Measurements from ENCODE around the gene SSH2. TPM values are rescaled to one million over a fixed set of nuclear protein-coding genes. Genes with fewer than 3 reads are reported as not detected.

The SSH2 gene
- total RNA-seq, 2 experiments from 2014 or later, result 32.0 to 33.1 TPM

GRCh38 chr17:29927546-29927945, 2.5 kb downstream of the SSH2 start:
- Mint-ChIP-seq H3K36me3 (peaks cover 3% of the 10 kb centered on the region), H3K4me3 (no peak overlapping the region), H3K27ac (no peak overlapping the region), H3K4me1 (ENCODE audit: low read depth) (peaks cover 30% of the 10 kb centered on the region), H3K27me3 (no peaks in the 10 kb centered on the region), H3K9me3 (no peaks in the 10 kb centered on the region)
- POLR2A ChIA-PET, result no interaction called here
- intact Hi-C loops (cut with micrococcal nuclease), result no loop called here
- no peak for DNase-seq
- CTCF ChIA-PET, result interaction anchor here (0.6 to 2.5 kb wide), 3 partner anchors 102 to 311 kb away, joined by 3 to 10 read pairs (median 3); no protein-coding TSS in a partner anchor

GRCh38 chr17:29924786-29925185, 5.2 kb downstream of the SSH2 start:
- no peaks in the 10 kb centered on the region for H3K9me3 Mint-ChIP-seq
- ChIA-PET POLR2A (no interaction called here), CTCF (interaction anchor here (4.0 kb wide), 1 partner anchor 117 kb away, joined by 10 read pairs; no protein-coding TSS in a partner anchor)
- no peak overlapping the region for H3K27ac Mint-ChIP-seq
- H3K4me1 Mint-ChIP-seq (ENCODE audit: low read depth), result peaks cover 30% of the 10 kb centered on the region
- no peak for DNase-seq
- no peaks in the 10 kb centered on the region for H3K27me3 Mint-ChIP-seq
- intact Hi-C loops (cut with micrococcal nuclease), result no loop called here
- no peak overlapping the region for H3K4me3 Mint-ChIP-seq
- peaks cover 3% of the 10 kb centered on the region for H3K36me3 Mint-ChIP-seq

GRCh38 chr17:29918922-29919856, 10.8 kb downstream of the SSH2 start:
- intact Hi-C loops (cut with micrococcal nuclease), result no loop called here
- ChIA-PET POLR2A (interaction anchor here (0.7 to 0.8 kb wide), 2 partner anchors 13 to 104 kb away, joined by 3 to 5 read pairs; no protein-coding TSS in a partner anchor), CTCF (interaction anchor here (1.3 to 4.9 kb wide), 3 partner anchors 12 to 112 kb away, joined by 3 to 51 read pairs (median 8); partner anchors contain the start of gene SSH2)
- no peaks in the 10 kb centered on the region for H3K9me3 Mint-ChIP-seq
- no peak overlapping the region for H3K27ac Mint-ChIP-seq
- DNase-seq, result no peak
- H3K36me3 Mint-ChIP-seq, result no peaks in the 10 kb centered on the region
- no peak overlapping the region for H3K4me3 Mint-ChIP-seq
- H3K27me3 Mint-ChIP-seq, result no peaks in the 10 kb centered on the region
- peaks cover 30% of the 10 kb centered on the region for H3K4me1 Mint-ChIP-seq (ENCODE audit: low read depth)

GRCh38 chr17:29918016-29918415, 12.0 kb downstream of the SSH2 start:
- H3K27ac Mint-ChIP-seq, result no peak overlapping the region
- POLR2A ChIA-PET, result no interaction called here
- H3K4me3 Mint-ChIP-seq, result no peak overlapping the region
- no peaks in the 10 kb centered on the region for H3K36me3 Mint-ChIP-seq
- no peaks in the 10 kb centered on the region for H3K27me3 Mint-ChIP-seq
- CTCF ChIA-PET, result interaction anchor here (4.9 kb wide), 1 partner anchor 13 kb away, joined by 51 read pairs; the partner anchor contains the start of gene SSH2
- peaks cover 24% of the 10 kb centered on the region for H3K4me1 Mint-ChIP-seq (ENCODE audit: low read depth)
- no peaks in the 10 kb centered on the region for H3K9me3 Mint-ChIP-seq
- intact Hi-C loops (cut with micrococcal nuclease), result no loop called here
- no peak for DNase-seq

GRCh38 chr17:29914819-29915537, 15.1 kb downstream of the SSH2 start:
- no peak for DNase-seq
- POLR2A ChIA-PET, result no interaction called here
- CTCF ChIA-PET, result no interaction called here
- H3K27ac Mint-ChIP-seq, result no peak overlapping the region
- no peaks in the 10 kb centered on the region for H3K9me3 Mint-ChIP-seq
- H3K27me3 Mint-ChIP-seq, result no peaks in the 10 kb centered on the region
- no peaks in the 10 kb centered on the region for H3K36me3 Mint-ChIP-seq
- no peak overlapping the region for H3K4me3 Mint-ChIP-seq
- H3K4me1 Mint-ChIP-seq (ENCODE audit: low read depth), result peaks cover 27% of the 10 kb centered on the region
- intact Hi-C loops (cut with micrococcal nuclease), result no loop called here

GRCh38 chr17:29911641-29912177, 18.3 kb downstream of the SSH2 start:
- Mint-ChIP-seq H3K27ac (no peak overlapping the region), H3K27me3 (no peaks in the 10 kb centered on the region), H3K4me3 (no peak overlapping the region), H3K9me3 (peaks cover 5% of the 10 kb centered on the region), H3K4me1 (ENCODE audit: low read depth) (peaks cover 24% of the 10 kb centered on the region), H3K36me3 (peaks cover 6% of the 10 kb centered on the region)
- intact Hi-C loops (cut with micrococcal nuclease), result no loop called here
- no peak for DNase-seq
- POLR2A ChIA-PET, result no interaction called here
- CTCF ChIA-PET, result interaction anchor here (2.7 kb wide), 1 partner anchor 19 kb away, joined by 17 read pairs; no protein-coding TSS in a partner anchor

GRCh38 chr17:29909236-29910003, 20.6 kb downstream of the SSH2 start:
- Mint-ChIP-seq H3K4me1 (ENCODE audit: low read depth) (peaks cover 23% of the 10 kb centered on the region), H3K4me3 (no peak overlapping the region), H3K27ac (no peak overlapping the region), H3K9me3 (peaks cover 13% of the 10 kb centered on the region), H3K36me3 (peaks cover 18% of the 10 kb centered on the region), H3K27me3 (no peaks in the 10 kb centered on the region)
- intact Hi-C loops (cut with micrococcal nuclease), result no loop called here
- POLR2A ChIA-PET, result no interaction called here
- CTCF ChIA-PET, result interaction anchor here (0.7 to 1.7 kb wide), 4 partner anchors 20 to 184 kb away, joined by 3 to 6 read pairs (median 4); partner anchors contain the start of gene SSH2
- no peak for DNase-seq

- ChIA-PET POLR2A (no interaction called here), CTCF (no interaction called here)
- Mint-ChIP-seq H3K36me3 (peaks cover 18% of the 10 kb centered on the region), H3K4me1 (ENCODE audit: low read depth) (peaks cover 36% of the 10 kb centered on the region), H3K9me3 (peaks cover 13% of the 10 kb centered on the region), H3K27me3 (no peaks in the 10 kb centered on the region), H3K27ac (no peak overlapping the region), H3K4me3 (no peak overlapping the region)
- no peak for DNase-seq
- intact Hi-C loops (cut with micrococcal nuclease), result no loop called here
Measured at GRCh38 chr17:29906969-29907368, 23.1 kb downstream of the SSH2 start.

GRCh38 chr17:29905879-29906167, 24.2 kb downstream of the SSH2 start:
- POLR2A ChIA-PET, result no interaction called here
- intact Hi-C loops (cut with micrococcal nuclease), result no loop called here

GRCh38 chr17:29905086-29905878, 24.7 kb downstream of the SSH2 start:
- intact Hi-C loops (cut with micrococcal nuclease), result no loop called here
- no peak overlapping the region for H3K4me3 Mint-ChIP-seq
- peaks cover 39% of the 10 kb centered on the region for H3K4me1 Mint-ChIP-seq (ENCODE audit: low read depth)
- no peak for DNase-seq
- CTCF ChIA-PET, result interaction anchor here (2.4 kb wide), 1 partner anchor 26 kb away, joined by 5 read pairs; no protein-coding TSS in a partner anchor
- no peaks in the 10 kb centered on the region for H3K27me3 Mint-ChIP-seq
- no peak overlapping the region for H3K27ac Mint-ChIP-seq
- POLR2A ChIA-PET, result interaction anchor here (0.7 kb wide), 1 partner anchor 8 kb away, joined by 4 read pairs; no protein-coding TSS in a partner anchor
- H3K36me3 Mint-ChIP-seq, result peaks cover 18% of the 10 kb centered on the region
- peaks cover 13% of the 10 kb centered on the region for H3K9me3 Mint-ChIP-seq

More at GRCh38 chr17:29905879-29906167, 24.2 kb downstream of the SSH2 start:
- Mint-ChIP-seq H3K36me3 (peaks cover 18% of the 10 kb centered on the region), H3K27me3 (no peaks in the 10 kb centered on the region), H3K27ac (no peak overlapping the region), H3K9me3 (peaks cover 13% of the 10 kb centered on the region), H3K4me1 (ENCODE audit: low read depth) (peaks cover 39% of the 10 kb centered on the region), H3K4me3 (no peak overlapping the region)
- CTCF ChIA-PET, result interaction anchor here (2.4 kb wide), 1 partner anchor 26 kb away, joined by 5 read pairs; no protein-coding TSS in a partner anchor
- DNase-seq, result no peak

- POLR2A ChIA-PET, result no interaction called here
- intact Hi-C loops (cut with micrococcal nuclease), result no loop called here
- DNase-seq, result no peak
- no peak overlapping the region for H3K27ac Mint-ChIP-seq
- H3K27me3 Mint-ChIP-seq, result no peaks in the 10 kb centered on the region
- H3K4me1 Mint-ChIP-seq (ENCODE audit: low read depth), result peaks cover 28% of the 10 kb centered on the region
- H3K4me3 Mint-ChIP-seq, result no peak overlapping the region
- CTCF ChIA-PET, result interaction anchor here (2.4 kb wide), 1 partner anchor 28 kb away, joined by 5 read pairs; no protein-coding TSS in a partner anchor
- H3K9me3 Mint-ChIP-seq, result peaks cover 13% of the 10 kb centered on the region
- peaks cover 17% of the 10 kb centered on the region for H3K36me3 Mint-ChIP-seq
Measured at GRCh38 chr17:29903471-29903870, 26.6 kb downstream of the SSH2 start.
